H1 (cell line): ENCODE measurements around the gene ANAPC2. TPM values are rescaled to one million over a fixed set of nuclear protein-coding genes. Genes with fewer than 3 reads are reported as not detected.
A peak's percentile ranks its signal among the peaks of the same experiment; 100 is the strongest.

Source experiments
- CTCF ChIA-PET: fragments of 300-600 bp; sonication (Branson Sonifier 250); formaldehyde crosslinking; loops from one replicate; lab custom pipeline; 2021; ENCODE audit not compliant: partially characterized antibody; lab: Charles Lee
- POLR2A ChIA-PET: fragments of 300-600 bp; sonication (Branson Sonifier 250); formaldehyde crosslinking; loops from one replicate; lab custom pipeline; 2021; ENCODE audit warnings: inconsistent platforms; ENCODE audit not compliant: partially characterized antibody; lab: Charles Lee
- DNase-seq, 2 experiments: peaks; one replicate each; pipeline versions ENCODE4 v3.0.0 to v3.0.0-alpha.2; 2010 to 2022; ENCODE audit warnings: low spot score in 2 of 2, low read depth in 1 of 2, mixed read lengths in 1 of 2
- FAIRE-seq: peaks from 2 replicates; lab custom pipeline; 2011; peaks lifted over from hg19 to GRCh38; lab: Jason Lieb, UNC
- H2AFZ ChIP-seq: 2 replicates; pipeline ENCODE4 v1.8.1; 2012; ENCODE audit warnings: low read length, inconsistent platforms
- H2AK5ac ChIP-seq: 2 replicates; pipeline ENCODE4 v1.6.1; 2013; ENCODE audit warnings: low read depth, low read length
- H2BK120ac ChIP-seq: replicated peaks from 2 replicates; pipeline ENCODE3; 2013; ENCODE audit warnings: low read depth, low read length, inconsistent platforms
- H2BK12ac ChIP-seq: 2 replicates; pipeline ENCODE4 v1.6.1; 2013; ENCODE audit warnings: low read depth, low read length
- H2BK15ac ChIP-seq: 2 replicates; pipeline ENCODE4 v1.6.1; 2013; ENCODE audit warnings: low read length
- H2BK20ac ChIP-seq: 2 replicates; pipeline ENCODE4 v1.6.1; 2013; ENCODE audit warnings: low read length
- H2BK5ac ChIP-seq: 2 replicates; pipeline ENCODE4 v1.6.1; 2013; ENCODE audit warnings: low read depth, low read length
- H3K14ac ChIP-seq: 2 replicates; pipeline ENCODE4 v1.6.1; 2013; ENCODE audit warnings: inconsistent platforms; ENCODE audit not compliant: insufficient read length
- H3K18ac ChIP-seq: 2 replicates; pipeline ENCODE4 v1.6.1; 2013; ENCODE audit warnings: low read length; ENCODE audit errors: extremely low read depth
- H3K23ac ChIP-seq: 2 replicates; pipeline ENCODE4 v1.6.1; 2013; ENCODE audit warnings: inconsistent platforms; ENCODE audit not compliant: insufficient read length
- H3K23me2 ChIP-seq: 2 replicates; pipeline ENCODE4 v1.6.1; 2013; ENCODE audit warnings: low read depth, low read length
- H3K27ac ChIP-seq: 2 replicates; pipeline ENCODE4 v1.6.1; 2011; ENCODE audit warnings: low read depth, low read length, inconsistent platforms
- H3K27me3 ChIP-seq, 4 experiments: replicated peaks in 1 of 4; 1 replicate in 1 of 4; 2 replicates in 3 of 4; pipeline versions ENCODE4 v1.6.1 to v1.8.1; 2011 to 2013; ENCODE audit warnings: low read length in 3 of 4, mild to moderate bottlenecking in 3 of 4, inconsistent platforms in 2 of 4, mixed read lengths in 2 of 4, moderate library complexity in 1 of 4; ENCODE audit not compliant: control insufficient read depth in 3 of 4, insufficient read depth in 3 of 4; ENCODE audit errors: extremely low read depth in 1 of 4
- H3K36me3 ChIP-seq, 4 experiments: 2 replicates each; pipeline versions ENCODE4 v1.6.1 to v1.8.1; 2011 to 2013; ENCODE audit warnings: mild to moderate bottlenecking in 4 of 4, low read length in 3 of 4, moderate library complexity in 2 of 4, control low read depth in 1 of 4, inconsistent platforms in 1 of 4; ENCODE audit not compliant: insufficient read depth in 4 of 4, control insufficient read depth in 2 of 4
- H3K4ac ChIP-seq: replicated peaks from 2 replicates; pipeline ENCODE3; 2013; ENCODE audit warnings: low read length, low read depth, mixed read lengths, inconsistent platforms; ENCODE audit not compliant: insufficient read length
- H3K4me1 ChIP-seq, 4 experiments: replicated peaks in 1 of 4; 1 replicate in 1 of 4; 2 replicates in 3 of 4; pipeline versions ENCODE4 v1.6.1 to v1.8.1; 2011 to 2013; ENCODE audit warnings: low read length in 3 of 4, inconsistent platforms in 2 of 4, mixed read lengths in 1 of 4; ENCODE audit not compliant: insufficient read depth in 4 of 4, control insufficient read depth in 3 of 4
- H3K4me2 ChIP-seq, 2 experiments: 2 replicates each; pipeline versions ENCODE4 v1.6.1 to v1.8.1; 2011 to 2013; ENCODE audit warnings: low read depth in 2 of 2, low read length in 2 of 2, control low read depth in 1 of 2, inconsistent platforms in 1 of 2, mild to moderate bottlenecking in 1 of 2; ENCODE audit not compliant: insufficient read depth in 1 of 2
- H3K4me3 ChIP-seq, 4 experiments: fragments of 200-600, 300-600 bp in 1 of 4; sonication (generic), shearing (Covaris generic), sonication (Bioruptor Twin) in 1 of 4; 2 replicates each; pipeline versions ENCODE4 v1.5.1 to v1.8.1; 2011 to 2016; ENCODE audit warnings: low read length in 4 of 4, low read depth in 3 of 4, control low read depth in 2 of 4, inconsistent platforms in 2 of 4, mild to moderate bottlenecking in 2 of 4, mixed read lengths in 1 of 4, moderate library complexity in 1 of 4; ENCODE audit not compliant: insufficient read depth in 2 of 4; ENCODE audit errors: extremely low read depth in 1 of 4
- H3K56ac ChIP-seq: replicated peaks from 2 replicates; pipeline ENCODE3; 2013; ENCODE audit warnings: low read depth, mild to moderate bottlenecking, mixed read lengths, low read length, inconsistent platforms; ENCODE audit not compliant: insufficient read length
- H3K79me1 ChIP-seq: 2 replicates; pipeline ENCODE4 v1.6.1; 2013; ENCODE audit warnings: low read depth, low read length, control low read depth
- H3K79me2 ChIP-seq, 2 experiments: 2 replicates each; pipeline versions ENCODE4 v1.6.1 to v1.8.1; 2012 to 2013; ENCODE audit warnings: low read length in 2 of 2, mild to moderate bottlenecking in 2 of 2, inconsistent platforms in 1 of 2; ENCODE audit not compliant: insufficient read depth in 2 of 2, control insufficient read depth in 1 of 2
- H3K9ac ChIP-seq, 4 experiments: replicated peaks in 1 of 4; 1 replicate in 1 of 4; 2 replicates in 3 of 4; pipeline versions ENCODE4 v1.6.1 to v1.8.1; 2011 to 2013; ENCODE audit warnings: low read depth in 3 of 4, low read length in 3 of 4, control low read depth in 2 of 4, mild to moderate bottlenecking in 2 of 4, moderate library complexity in 2 of 4, inconsistent platforms in 1 of 4; ENCODE audit errors: extremely low read depth in 1 of 4
- H3K9me3 ChIP-seq, 2 experiments: 2 replicates each; pipeline versions ENCODE4 v1.6.1 to v1.8.1; 2012 to 2013; ENCODE audit warnings: mild to moderate bottlenecking in 2 of 2, moderate library complexity in 2 of 2, control low read depth in 1 of 2, inconsistent platforms in 1 of 2, low read depth in 1 of 2, low read length in 1 of 2, mixed read lengths in 1 of 2; ENCODE audit not compliant: insufficient read depth in 2 of 2
- H4K20me1 ChIP-seq, 2 experiments: replicated peaks in 1 of 2; 2 replicates each; pipeline versions ENCODE3 to v1.8.1; 2011 to 2013; ENCODE audit warnings: inconsistent platforms in 2 of 2, low read length in 2 of 2, mild to moderate bottlenecking in 1 of 2; ENCODE audit not compliant: insufficient read depth in 2 of 2, control insufficient read depth in 1 of 2
- H4K5ac ChIP-seq: 2 replicates; pipeline ENCODE4 v1.6.1; 2013; ENCODE audit warnings: low read length, low read depth, mixed read lengths, inconsistent platforms; ENCODE audit not compliant: insufficient read length
- H4K8ac ChIP-seq: 2 replicates; pipeline ENCODE4 v1.8.0; 2013; ENCODE audit warnings: mild to moderate bottlenecking, moderate library complexity, low read length, inconsistent platforms; ENCODE audit not compliant: insufficient read depth; ENCODE audit errors: extremely low read depth
- H4K91ac ChIP-seq: replicated peaks from 2 replicates; pipeline ENCODE3; 2013; ENCODE audit warnings: low read length, mixed read lengths, inconsistent platforms; ENCODE audit not compliant: insufficient read length
- BACH1 ChIP-seq: IDR thresholded peaks from 2 replicates; pipeline ENCODE4 v1.6.1; 2012; ENCODE audit warnings: low read length, improper control_type of control experiment
- CHD2 ChIP-seq: IDR thresholded peaks from 2 replicates; pipeline ENCODE4 v1.6.1; 2012; ENCODE audit warnings: low read length, improper control_type of control experiment
- CREB1 ChIP-seq: IDR thresholded peaks from 2 replicates; pipeline ENCODE4 v1.6.1; 2012; ENCODE audit warnings: inconsistent platforms
- CTCF ChIP-seq, 3 experiments: IDR thresholded peaks; 1 replicate in 2 of 3; 2 replicates in 1 of 3; pipeline versions ENCODE4 v1.5.1 to v1.6.1; 2011; ENCODE audit warnings: low read length in 3 of 3, mild to moderate bottlenecking in 3 of 3, inconsistent platforms in 2 of 3, low read depth in 1 of 3, moderate library complexity in 1 of 3; ENCODE audit not compliant: insufficient read depth in 1 of 3; ENCODE audit errors: control extremely low read depth in 1 of 3
- KDM1A ChIP-seq: fragments of 200-600, 300-600 bp; sonication (generic); IDR thresholded peaks from 2 replicates; pipeline ENCODE4 v1.7.1; 2016; ENCODE audit warnings: mild to moderate bottlenecking, low read length, borderline replicate concordance
- KDM5A ChIP-seq: fragments of 200-600 bp; IDR thresholded peaks from 2 replicates; pipeline ENCODE4 v1.7.1; 2012; ENCODE audit warnings: mild to moderate bottlenecking, low read length, inconsistent platforms, mixed read lengths
- MAX ChIP-seq: IDR thresholded peaks from 2 replicates; pipeline ENCODE4 v1.6.1; 2012; ENCODE audit warnings: inconsistent platforms
- SIN3A ChIP-seq, 2 experiments: IDR thresholded peaks in 1 of 2; conservative IDR thresholded peaks in 1 of 2; 2 replicates each; pipeline ENCODE4 v1.6.1; 2011 to 2012; ENCODE audit warnings: low read length in 2 of 2, improper control_type of control experiment in 1 of 2, low read depth in 1 of 2, mild to moderate bottlenecking in 1 of 2
- SIRT6 ChIP-seq: IDR thresholded peaks from one replicate; pipeline ENCODE4 v1.7.1; 2012; ENCODE audit warnings: low read length, inconsistent platforms
- TEAD4 ChIP-seq: IDR thresholded peaks from 2 replicates; pipeline ENCODE4 v1.6.1; 2012; ENCODE audit warnings: low read depth, low read length, inconsistent platforms, mixed read lengths
- WGBS, 2 experiments: shearing (Covaris generic) in 1 of 2; methylation state at CpG; one replicate each; pipeline versions ENCODE4 v1.1.6 to v1.1.7; 2013 to 2015; ENCODE audit warnings: low lambda C conversion rate in 2 of 2, mixed read lengths in 2 of 2, inconsistent platforms in 1 of 2, low coverage in 1 of 2, missing lambda C conversion rate in 1 of 2; ENCODE audit not compliant: insufficient replicate concordance in 2 of 2, insufficient coverage in 1 of 2, insufficient read length in 1 of 2; ENCODE audit errors: extremely low coverage in 1 of 2, missing lambda C conversion rate in 1 of 2; 5-methylcytosine and 5-hydroxymethylcytosine counted together
- polyA plus RNA-seq, 7 experiments: library from polyadenylated mRNA; depleted of rRNA in 3 of 7; stranded (reverse) in 5 of 7; unstranded in 2 of 7; fragments of >200 nt in 5 of 7; fragments of 200-250 nt in 2 of 7; gene quantifications; 1 replicate in 5 of 7; 2 replicates in 1 of 7; 4 replicates in 1 of 7; pipeline versions ENCODE4 v1.2.1 to v1.2.3, GENCODE V29; 2011 to 2013; ENCODE audit warnings: missing spikeins in 2 of 7, mixed read lengths in 2 of 7
- total RNA-seq: library from RNA; stranded (reverse); fragmentation: NEBNext Ultra II Directional; extraction: Animal tissue kit (Norgen Biotek cat#: 25700); gene quantifications from 2 replicates; pipeline ENCODE4 v1.2.1, GENCODE V29; 2021

The ANAPC2 gene
- total and polyA plus RNA-seq, 2 of the 8 experiments (the other 6 are each of a cell fraction or from before 2014, with no cell fraction given) = 30.2 to 37.7 TPM

- POLR2A ChIA-PET = interaction anchor here (0.7 to 3.3 kb wide), 7 partner anchors 14 to 71 kb away, joined by 3 to 14 read pairs (median 4); partner anchors contain the start of genes ANAPC2 and SSNA1
- Histone ChIP-seq H2BK12ac (no peak overlapping the region), H2BK20ac (peak overlapping the region; percentile 48; the same call in 1 of the 2 replicates), H3K4me3 (no peak overlapping the region), H3K79me1 (no peaks in the 10 kb centered on the region), H3K79me2 (no peaks in the 10 kb centered on the region), H3K9me3 (no peaks in the 10 kb centered on the region), H4K5ac (no peak overlapping the region), H2AFZ (no peak overlapping the region), H2BK120ac (no peak overlapping the region), H3K27ac (no peak overlapping the region), H4K91ac (no peak overlapping the region), H3K18ac (no peak overlapping the region), H2BK15ac (no peak overlapping the region), H4K8ac (0 out of 2 replicates have a peak overlapping the region, but pooled peaks have one; percentile 14), H3K27me3 (peaks cover 36 to 62% (median 54%) of the 10 kb centered on the region in 4 experiments), H3K23me2 (peaks cover 15% of the 10 kb centered on the region; the same call in 1 of the 2 replicates), H3K14ac (no peak overlapping the region), H3K9ac (no peak overlapping the region), H3K4me1 (peaks cover 0 to 24% (median 14%) of the 10 kb centered on the region in 4 experiments; a peak in 6 of 7 replicates), H2AK5ac (no peak overlapping the region), H3K4ac (no peak overlapping the region), H3K4me2 (no peak overlapping the region), H3K56ac (no peak overlapping the region), H2BK5ac (no peak overlapping the region), H4K20me1 (peaks cover 0 to 15% of the 10 kb centered on the region in 2 experiments), H3K23ac (no peak overlapping the region), H3K36me3 (no peaks in the 10 kb centered on the region; a peak in 1 of 8 replicates)
- CTCF ChIA-PET = interaction anchor here (0.6 to 4.3 kb wide), 15 partner anchors 9 to 488 kb away, joined by 3 to 29 read pairs (median 4); partner anchors contain the start of genes ANAPC2, RNF224 and SSNA1
- 92% methylated on average over 18 of the region's 22 CpGs; no CpG with 5 or more reads in 1 of the 2 experiments for WGBS, 2 experiments
- DNase-seq (no peak), FAIRE-seq (no peak)
- no peak for TF ChIP-seq MAX
- no peak for TF ChIP-seq KDM5A
- TF ChIP-seq SIN3A (conservative IDR thresholded peaks at IDR 0.05 in 1 of 2, IDR thresholded peaks at IDR 0.05 in 1 of 2; ENCODE audit: low read depth in 1 of 2, low read length in 2 of 2) = no peak
- no peak for TF ChIP-seq CREB1
- no peak for TF ChIP-seq CTCF (IDR thresholded peaks at IDR 0.05; ENCODE audit: control extremely low read depth in 1 of 3, insufficient read depth in 1 of 3, low read depth in 1 of 3, low read length in 3 of 3)
- TF ChIP-seq TEAD4 = no peak
- no peak for TF ChIP-seq KDM1A
- no peak for TF ChIP-seq CHD2
- TF ChIP-seq SIRT6 = no peak
- TF ChIP-seq BACH1 = no peak
Measured at GRCh38 chr9:137171149-137171900, 17.0 kb downstream of the ANAPC2 start.
